ENCODE measurements around the gene MYO7A. TPM values are rescaled to one million over a fixed set of nuclear protein-coding genes. Genes with fewer than 3 reads are reported as not detected.

The MYO7A gene
- total and polyA plus RNA-seq, 2 experiments from 2014 or later = 1.8 to 5.4 TPM

DNA sequence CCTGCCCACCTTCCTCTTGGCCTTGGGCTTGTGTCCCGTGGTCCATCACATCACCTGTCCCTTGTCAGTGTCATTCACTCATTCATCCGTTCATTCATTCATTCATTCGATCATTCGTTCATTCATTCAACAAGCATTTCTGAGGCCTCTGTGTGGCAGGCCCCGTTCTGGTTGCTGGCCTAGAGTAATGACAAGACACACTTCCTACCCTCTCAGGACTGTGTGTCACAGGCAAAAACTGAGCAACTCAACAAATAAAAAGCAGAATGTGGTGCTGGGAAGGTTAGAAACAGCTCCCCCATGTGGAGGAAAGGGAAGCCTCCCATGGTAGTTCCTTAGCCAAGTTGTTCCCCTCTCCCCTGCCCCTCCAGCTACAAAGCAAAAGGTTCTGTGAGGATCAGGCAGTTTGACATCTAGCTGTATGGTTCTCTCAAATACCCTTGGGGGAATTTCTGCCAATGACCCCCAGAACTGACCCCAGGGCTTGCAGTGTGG is 27.0 kb upstream of the MYO7A start:
- no peaks in the 10 kb centered on the region for H3F3A ChIP-seq (replicated peaks; ENCODE audit: low read depth)
- no peaks in the 10 kb centered on the region for H4K20me1 ChIP-seq (replicated peaks; ENCODE audit: insufficient read depth)
- no peaks in the 10 kb centered on the region for H3K4me1 ChIP-seq (ENCODE audit: insufficient read depth)
- H3K27me3 Mint-ChIP-seq (ENCODE audit: insufficient read depth, low read depth, poor library complexity) = peaks cover 10% of the 10 kb centered on the region
- H3K27me3 ChIP-seq (ENCODE audit: insufficient read depth) = no peaks in the 10 kb centered on the region
- peaks cover 15% of the 10 kb centered on the region for H3K36me3 Mint-ChIP-seq (ENCODE audit: low read depth)
- no peaks in the 10 kb centered on the region for H3K79me2 ChIP-seq (replicated peaks; ENCODE audit: insufficient read depth)
- H3K27ac Mint-ChIP-seq = no peak overlapping the region
- H3K4me3 ChIP-seq = no peak overlapping the region
- 0 out of 2 replicates have a peak, but pooled peaks cover 5% of the 10 kb centered on the region for H3K9me2 ChIP-seq (ENCODE audit: insufficient read depth)
- H3K4me2 ChIP-seq = no peak overlapping the region
- TF ChIP-seq POLR2AphosphoS5 (IDR thresholded peaks at IDR 0.05; ENCODE audit: low read depth) = no peak
- TF ChIP-seq, protein P1, sequence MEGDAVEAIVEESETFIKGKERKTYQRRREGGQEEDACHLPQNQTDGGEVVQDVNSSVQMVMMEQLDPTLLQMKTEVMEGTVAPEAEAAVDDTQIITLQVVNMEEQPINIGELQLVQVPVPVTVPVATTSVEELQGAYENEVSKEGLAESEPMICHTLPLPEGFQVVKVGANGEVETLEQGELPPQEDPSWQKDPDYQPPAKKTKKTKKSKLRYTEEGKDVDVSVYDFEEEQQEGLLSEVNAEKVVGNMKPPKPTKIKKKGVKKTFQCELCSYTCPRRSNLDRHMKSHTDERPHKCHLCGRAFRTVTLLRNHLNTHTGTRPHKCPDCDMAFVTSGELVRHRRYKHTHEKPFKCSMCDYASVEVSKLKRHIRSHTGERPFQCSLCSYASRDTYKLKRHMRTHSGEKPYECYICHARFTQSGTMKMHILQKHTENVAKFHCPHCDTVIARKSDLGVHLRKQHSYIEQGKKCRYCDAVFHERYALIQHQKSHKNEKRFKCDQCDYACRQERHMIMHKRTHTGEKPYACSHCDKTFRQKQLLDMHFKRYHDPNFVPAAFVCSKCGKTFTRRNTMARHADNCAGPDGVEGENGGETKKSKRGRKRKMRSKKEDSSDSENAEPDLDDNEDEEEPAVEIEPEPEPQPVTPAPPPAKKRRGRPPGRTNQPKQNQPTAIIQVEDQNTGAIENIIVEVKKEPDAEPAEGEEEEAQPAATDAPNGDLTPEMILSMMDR (conservative IDR thresholded peaks at IDR 0.05; ENCODE audit: low read depth in 2 of 2) = peak; percentile 73 to 79
- peaks cover 22% of the 10 kb centered on the region for H3K9me3 Mint-ChIP-seq
- ATAC-seq (peak; percentile 75), DNase-seq (ENCODE audit: low spot score) (peak; percentile 74)
- H3K4me1 Mint-ChIP-seq = no peaks in the 10 kb centered on the region; the same call in 2 of the 3 replicates
- no peak overlapping the region for H3K4me3 Mint-ChIP-seq
- no peak overlapping the region for H2AFZ ChIP-seq
- H3K36me3 ChIP-seq (ENCODE audit: insufficient read depth) = no peaks in the 10 kb centered on the region
- H3K27ac ChIP-seq (ENCODE audit: low read depth) = no peak overlapping the region

DNA sequence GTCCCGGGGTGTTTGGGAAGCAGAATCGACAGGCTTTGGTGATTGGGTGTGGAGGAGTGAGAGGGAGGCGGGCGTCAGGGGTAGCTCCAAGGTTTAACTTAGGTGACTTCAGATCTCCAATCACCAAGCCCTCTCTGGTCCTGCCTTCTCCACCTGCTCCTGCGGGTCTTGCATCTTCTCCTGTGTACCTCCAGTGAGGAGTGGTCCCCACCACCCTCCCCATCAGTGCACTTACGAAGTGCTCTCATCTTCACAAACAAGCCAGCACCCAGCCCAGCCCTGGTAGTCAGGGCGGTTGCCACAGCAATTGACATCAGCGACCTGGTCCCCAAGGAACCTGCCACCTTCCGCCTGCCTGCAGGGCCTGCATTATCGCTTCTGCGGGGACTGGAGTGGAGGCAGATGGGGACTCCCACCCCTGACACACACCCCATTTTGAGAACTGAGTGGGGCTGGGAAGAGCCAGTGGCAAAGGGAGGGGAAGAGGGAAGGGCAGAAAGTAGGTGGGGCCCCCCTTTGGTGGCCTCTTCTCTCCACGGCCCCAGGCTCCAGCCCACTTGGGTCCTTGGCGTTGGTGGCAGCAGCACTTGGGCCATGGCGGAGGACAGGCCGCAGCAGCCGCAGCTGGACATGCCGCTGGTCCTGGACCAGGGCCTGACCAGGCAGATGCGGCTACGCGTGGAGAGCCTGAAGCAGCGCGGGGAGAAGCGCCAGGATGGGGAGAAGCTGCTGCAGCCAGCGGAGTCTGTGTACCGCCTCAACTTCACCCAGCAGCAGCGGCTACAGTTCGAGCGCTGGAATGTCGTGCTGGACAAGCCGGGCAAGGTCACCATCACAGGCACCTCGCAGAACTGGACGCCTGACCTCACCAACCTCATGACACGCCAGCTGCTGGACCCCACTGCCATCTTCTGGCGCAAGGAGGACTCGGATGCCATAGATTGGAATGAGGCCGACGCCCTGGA is 25.5 kb upstream of the MYO7A start, which contains the start of gene OMP:
Gene OMP, plus strand, starts transcription at position 595 of the 965 bp plus-strand sequence. Its CDS starts 0 bp downstream, at position 595.
- ATAC-seq (no peak), DNase-seq (ENCODE audit: low spot score) (no peak)
- H3K4me3 Mint-ChIP-seq = no peak within 1 kb of the TSS
- peaks cover 15% of the 10 kb centered on the region for H3K27me3 Mint-ChIP-seq (ENCODE audit: insufficient read depth, low read depth, poor library complexity)
- Histone ChIP-seq H3K27ac (ENCODE audit: low read depth) (no peak within 1 kb of the TSS), H3K4me2 (no peak within 1 kb of the TSS), H3K79me2 (replicated peaks; ENCODE audit: insufficient read depth) (no peaks in the 10 kb centered on the region), H3F3A (replicated peaks; ENCODE audit: low read depth) (no peaks in the 10 kb centered on the region), H3K27me3 (ENCODE audit: insufficient read depth) (no peaks in the 10 kb centered on the region), H3K4me3 (no peak within 1 kb of the TSS), H2AFZ (no peak within 1 kb of the TSS), H4K20me1 (replicated peaks; ENCODE audit: insufficient read depth) (no peaks in the 10 kb centered on the region), H3K4me1 (ENCODE audit: insufficient read depth) (no peaks in the 10 kb centered on the region), H3K9me2 (ENCODE audit: insufficient read depth) (0 out of 2 replicates have a peak, but pooled peaks cover 5% of the 10 kb centered on the region), H3K36me3 (ENCODE audit: insufficient read depth) (no peaks in the 10 kb centered on the region)
- no peak within 1 kb of the TSS for H3K27ac Mint-ChIP-seq
- H3K4me1 Mint-ChIP-seq = no peaks in the 10 kb centered on the region; the same call in 2 of the 3 replicates
- peaks cover 13% of the 10 kb centered on the region for H3K36me3 Mint-ChIP-seq (ENCODE audit: low read depth)
- peaks cover 17% of the 10 kb centered on the region for H3K9me3 Mint-ChIP-seq
- TF ChIP-seq ZNF331 (CRISPR knock-in tag; IDR thresholded peaks at IDR 0.05; ENCODE audit: low read depth) (no peak), STAT1 (IDR thresholded peaks at IDR 0.05; ENCODE audit: unreplicated experiment) (no peak), NANOG (IDR thresholded peaks at IDR 0.05; ENCODE audit: borderline replicate concordance) (no peak), CREB1 (CRISPR knock-in tag; IDR thresholded peaks at IDR 0.05; ENCODE audit: low read depth) (no peak)
- TF ChIP-seq, protein P2, sequence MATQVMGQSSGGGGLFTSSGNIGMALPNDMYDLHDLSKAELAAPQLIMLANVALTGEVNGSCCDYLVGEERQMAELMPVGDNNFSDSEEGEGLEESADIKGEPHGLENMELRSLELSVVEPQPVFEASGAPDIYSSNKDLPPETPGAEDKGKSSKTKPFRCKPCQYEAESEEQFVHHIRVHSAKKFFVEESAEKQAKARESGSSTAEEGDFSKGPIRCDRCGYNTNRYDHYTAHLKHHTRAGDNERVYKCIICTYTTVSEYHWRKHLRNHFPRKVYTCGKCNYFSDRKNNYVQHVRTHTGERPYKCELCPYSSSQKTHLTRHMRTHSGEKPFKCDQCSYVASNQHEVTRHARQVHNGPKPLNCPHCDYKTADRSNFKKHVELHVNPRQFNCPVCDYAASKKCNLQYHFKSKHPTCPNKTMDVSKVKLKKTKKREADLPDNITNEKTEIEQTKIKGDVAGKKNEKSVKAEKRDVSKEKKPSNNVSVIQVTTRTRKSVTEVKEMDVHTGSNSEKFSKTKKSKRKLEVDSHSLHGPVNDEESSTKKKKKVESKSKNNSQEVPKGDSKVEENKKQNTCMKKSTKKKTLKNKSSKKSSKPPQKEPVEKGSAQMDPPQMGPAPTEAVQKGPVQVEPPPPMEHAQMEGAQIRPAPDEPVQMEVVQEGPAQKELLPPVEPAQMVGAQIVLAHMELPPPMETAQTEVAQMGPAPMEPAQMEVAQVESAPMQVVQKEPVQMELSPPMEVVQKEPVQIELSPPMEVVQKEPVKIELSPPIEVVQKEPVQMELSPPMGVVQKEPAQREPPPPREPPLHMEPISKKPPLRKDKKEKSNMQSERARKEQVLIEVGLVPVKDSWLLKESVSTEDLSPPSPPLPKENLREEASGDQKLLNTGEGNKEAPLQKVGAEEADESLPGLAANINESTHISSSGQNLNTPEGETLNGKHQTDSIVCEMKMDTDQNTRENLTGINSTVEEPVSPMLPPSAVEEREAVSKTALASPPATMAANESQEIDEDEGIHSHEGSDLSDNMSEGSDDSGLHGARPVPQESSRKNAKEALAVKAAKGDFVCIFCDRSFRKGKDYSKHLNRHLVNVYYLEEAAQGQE (IDR thresholded peaks at IDR 0.05; ENCODE audit: unreplicated experiment) = no peak
- TF ChIP-seq, protein P3, sequence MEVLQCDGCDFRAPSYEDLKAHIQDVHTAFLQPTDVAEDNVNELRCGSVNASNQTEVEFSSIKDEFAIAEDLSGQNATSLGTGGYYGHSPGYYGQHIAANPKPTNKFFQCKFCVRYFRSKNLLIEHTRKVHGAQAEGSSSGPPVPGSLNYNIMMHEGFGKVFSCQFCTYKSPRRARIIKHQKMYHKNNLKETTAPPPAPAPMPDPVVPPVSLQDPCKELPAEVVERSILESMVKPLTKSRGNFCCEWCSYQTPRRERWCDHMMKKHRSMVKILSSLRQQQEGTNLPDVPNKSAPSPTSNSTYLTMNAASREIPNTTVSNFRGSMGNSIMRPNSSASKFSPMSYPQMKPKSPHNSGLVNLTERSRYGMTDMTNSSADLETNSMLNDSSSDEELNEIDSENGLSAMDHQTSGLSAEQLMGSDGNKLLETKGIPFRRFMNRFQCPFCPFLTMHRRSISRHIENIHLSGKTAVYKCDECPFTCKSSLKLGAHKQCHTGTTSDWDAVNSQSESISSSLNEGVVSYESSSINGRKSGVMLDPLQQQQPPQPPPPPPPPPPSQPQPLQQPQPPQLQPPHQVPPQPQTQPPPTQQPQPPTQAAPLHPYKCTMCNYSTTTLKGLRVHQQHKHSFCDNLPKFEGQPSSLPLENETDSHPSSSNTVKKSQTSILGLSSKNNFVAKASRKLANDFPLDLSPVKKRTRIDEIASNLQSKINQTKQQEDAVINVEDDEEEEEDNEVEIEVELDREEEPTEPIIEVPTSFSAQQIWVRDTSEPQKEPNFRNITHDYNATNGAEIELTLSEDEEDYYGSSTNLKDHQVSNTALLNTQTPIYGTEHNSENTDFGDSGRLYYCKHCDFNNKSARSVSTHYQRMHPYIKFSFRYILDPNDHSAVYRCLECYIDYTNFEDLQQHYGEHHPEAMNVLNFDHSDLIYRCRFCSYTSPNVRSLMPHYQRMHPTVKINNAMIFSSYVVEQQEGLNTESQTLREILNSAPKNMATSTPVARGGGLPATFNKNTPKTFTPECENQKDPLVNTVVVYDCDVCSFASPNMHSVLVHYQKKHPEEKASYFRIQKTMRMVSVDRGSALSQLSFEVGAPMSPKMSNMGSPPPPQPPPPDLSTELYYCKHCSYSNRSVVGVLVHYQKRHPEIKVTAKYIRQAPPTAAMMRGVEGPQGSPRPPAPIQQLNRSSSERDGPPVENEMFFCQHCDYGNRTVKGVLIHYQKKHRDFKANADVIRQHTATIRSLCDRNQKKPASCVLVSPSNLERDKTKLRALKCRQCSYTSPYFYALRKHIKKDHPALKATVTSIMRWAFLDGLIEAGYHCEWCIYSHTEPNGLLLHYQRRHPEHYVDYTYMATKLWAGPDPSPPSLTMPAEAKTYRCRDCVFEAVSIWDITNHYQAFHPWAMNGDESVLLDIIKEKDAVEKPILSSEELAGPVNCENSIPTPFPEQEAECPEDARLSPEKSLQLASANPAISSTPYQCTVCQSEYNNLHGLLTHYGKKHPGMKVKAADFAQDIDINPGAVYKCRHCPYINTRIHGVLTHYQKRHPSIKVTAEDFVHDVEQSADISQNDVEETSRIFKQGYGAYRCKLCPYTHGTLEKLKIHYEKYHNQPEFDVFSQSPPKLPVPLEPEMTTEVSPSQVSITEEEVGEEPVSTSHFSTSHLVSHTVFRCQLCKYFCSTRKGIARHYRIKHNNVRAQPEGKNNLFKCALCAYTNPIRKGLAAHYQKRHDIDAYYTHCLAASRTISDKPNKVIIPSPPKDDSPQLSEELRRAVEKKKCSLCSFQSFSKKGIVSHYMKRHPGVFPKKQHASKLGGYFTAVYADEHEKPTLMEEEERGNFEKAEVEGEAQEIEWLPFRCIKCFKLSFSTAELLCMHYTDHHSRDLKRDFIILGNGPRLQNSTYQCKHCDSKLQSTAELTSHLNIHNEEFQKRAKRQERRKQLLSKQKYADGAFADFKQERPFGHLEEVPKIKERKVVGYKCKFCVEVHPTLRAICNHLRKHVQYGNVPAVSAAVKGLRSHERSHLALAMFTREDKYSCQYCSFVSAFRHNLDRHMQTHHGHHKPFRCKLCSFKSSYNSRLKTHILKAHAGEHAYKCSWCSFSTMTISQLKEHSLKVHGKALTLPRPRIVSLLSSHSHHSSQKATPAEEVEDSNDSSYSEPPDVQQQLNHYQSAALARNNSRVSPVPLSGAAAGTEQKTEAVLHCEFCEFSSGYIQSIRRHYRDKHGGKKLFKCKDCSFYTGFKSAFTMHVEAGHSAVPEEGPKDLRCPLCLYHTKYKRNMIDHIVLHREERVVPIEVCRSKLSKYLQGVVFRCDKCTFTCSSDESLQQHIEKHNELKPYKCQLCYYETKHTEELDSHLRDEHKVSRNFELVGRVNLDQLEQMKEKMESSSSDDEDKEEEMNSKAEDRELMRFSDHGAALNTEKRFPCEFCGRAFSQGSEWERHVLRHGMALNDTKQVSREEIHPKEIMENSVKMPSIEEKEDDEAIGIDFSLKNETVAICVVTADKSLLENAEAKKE (CRISPR knock-in tag; IDR thresholded peaks at IDR 0.05) = no peak
